DND-41 (cell line): ENCODE results near the gene MARCHF10.

Source experiments
- ATAC-seq: fragments of 200-7000 bp; cut with Tn5 transposase; 3 replicates; pipeline ENCODE4 v1.9.1; 2021; ENCODE audit warnings: low read depth; ENCODE audit not compliant: insufficient read depth
- DNase-seq: peaks from one replicate; pipeline ENCODE4 v3.0.0-alpha.2; 2020
- H2AFZ ChIP-seq: 2 replicates; pipeline ENCODE4 v1.6.0; 2012; ENCODE audit warnings: low read depth, low read length
- H3K27ac ChIP-seq: 2 replicates; pipeline ENCODE4 v1.5.1; 2012; ENCODE audit warnings: low read length, inconsistent platforms
- H3K27me3 ChIP-seq: fragments of 200-600 bp; sonication (generic); 2 replicates; pipeline ENCODE4 v1.6.0; 2012; ENCODE audit warnings: low read length, mild to moderate bottlenecking, inconsistent platforms; ENCODE audit not compliant: insufficient read depth, poor library complexity
- H3K36me3 ChIP-seq: 2 replicates; pipeline ENCODE4 v1.5.1; 2012; ENCODE audit warnings: low read length, inconsistent platforms; ENCODE audit not compliant: insufficient read depth
- H3K4me1 ChIP-seq: 2 replicates; pipeline ENCODE4 v1.5.1; 2012; ENCODE audit warnings: mild to moderate bottlenecking, low read length; ENCODE audit not compliant: insufficient read depth
- H3K4me2 ChIP-seq: 2 replicates; pipeline ENCODE4 v1.6.0; 2012; ENCODE audit warnings: mild to moderate bottlenecking, moderate library complexity, low read length, inconsistent platforms; ENCODE audit not compliant: insufficient read depth
- H3K4me3 ChIP-seq, 2 experiments: fragments of 200-600 bp in 1 of 2; shearing (Covaris generic) in 1 of 2; 2 replicates each; pipeline ENCODE4 v1.5.1; 2012 to 2016; ENCODE audit warnings: inconsistent platforms in 2 of 2, low read length in 2 of 2, mild to moderate bottlenecking in 2 of 2, low read depth in 1 of 2, moderate library complexity in 1 of 2
- H3K79me2 ChIP-seq: 2 replicates; pipeline ENCODE4 v1.6.0; 2012; ENCODE audit warnings: low read length, inconsistent platforms; ENCODE audit not compliant: insufficient read depth
- H3K9ac ChIP-seq: 2 replicates; pipeline ENCODE4 v1.6.0; 2012; ENCODE audit warnings: low read depth, mild to moderate bottlenecking, inconsistent platforms, low read length, moderate library complexity
- H3K9me3 ChIP-seq: 2 replicates; pipeline ENCODE4 v1.5.1; 2012; ENCODE audit warnings: low read length, moderate library complexity, mild to moderate bottlenecking, inconsistent platforms; ENCODE audit not compliant: insufficient read depth, severe bottlenecking
- H4K20me1 ChIP-seq: 2 replicates; pipeline ENCODE4 v1.6.0; 2012; ENCODE audit warnings: low read length; ENCODE audit not compliant: insufficient read depth
- EZH2 ChIP-seq: IDR thresholded peaks from 3 replicates; pipeline ENCODE4 v1.6.1; 2012; ENCODE audit warnings: borderline replicate concordance, low read depth, mild to moderate bottlenecking, moderate library complexity, low read length, inconsistent platforms; ENCODE audit not compliant: severe bottlenecking
- TF ChIP-seq, protein P1 (sequence below): IDR thresholded peaks from 2 replicates; pipeline ENCODE4 v1.5.1; 2012; ENCODE audit warnings: borderline replicate concordance, low read length, moderate library complexity, mild to moderate bottlenecking; ENCODE audit not compliant: poor library complexity, severe bottlenecking; ENCODE audit errors: extremely low read depth

MARCHF10 gene

DNA sequence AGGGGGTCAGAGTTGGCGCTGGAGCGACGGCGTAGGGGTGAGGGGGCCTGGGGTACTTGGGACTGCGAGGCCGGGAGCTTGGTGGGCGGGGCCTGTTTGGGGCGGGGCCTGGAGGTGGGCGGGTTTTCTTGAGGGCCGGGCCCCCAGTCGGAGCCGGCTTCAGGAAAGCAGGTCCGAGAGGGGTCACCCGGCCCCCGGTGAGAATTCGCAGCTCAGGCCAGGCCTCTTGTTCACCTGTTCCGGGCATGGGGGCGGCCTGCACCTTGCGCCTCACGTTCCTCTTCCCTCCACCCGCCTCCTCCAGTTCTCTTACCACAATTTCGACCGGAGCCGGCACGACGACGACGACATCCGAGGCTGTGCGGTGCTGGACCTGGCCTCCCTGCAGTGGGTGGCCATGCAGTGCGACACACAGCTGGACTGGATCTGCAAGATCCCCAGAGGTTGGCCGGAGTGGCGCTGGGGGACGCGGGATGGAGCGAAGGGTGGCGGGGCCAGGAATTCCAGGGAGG, 128.2 kb downstream of the MARCHF10 start:
- Histone ChIP-seq H3K9me3 (no peaks in the 10 kb centered on the region), H3K4me2 (no peak overlapping the region), H4K20me1 (no peaks in the 10 kb centered on the region), H3K9ac (no peak overlapping the region), H3K27me3 (no peaks in the 10 kb centered on the region), H3K4me1 (no peaks in the 10 kb centered on the region), H3K36me3 (peaks cover 10% of the 10 kb centered on the region; the same call in 1 of the 2 replicates), H3K79me2 (no peaks in the 10 kb centered on the region), H3K27ac (no peak overlapping the region), H2AFZ (no peak overlapping the region), H3K4me3 (no peak overlapping the region)
- TF ChIP-seq EZH2 = no peak
- TF ChIP-seq, protein P1, sequence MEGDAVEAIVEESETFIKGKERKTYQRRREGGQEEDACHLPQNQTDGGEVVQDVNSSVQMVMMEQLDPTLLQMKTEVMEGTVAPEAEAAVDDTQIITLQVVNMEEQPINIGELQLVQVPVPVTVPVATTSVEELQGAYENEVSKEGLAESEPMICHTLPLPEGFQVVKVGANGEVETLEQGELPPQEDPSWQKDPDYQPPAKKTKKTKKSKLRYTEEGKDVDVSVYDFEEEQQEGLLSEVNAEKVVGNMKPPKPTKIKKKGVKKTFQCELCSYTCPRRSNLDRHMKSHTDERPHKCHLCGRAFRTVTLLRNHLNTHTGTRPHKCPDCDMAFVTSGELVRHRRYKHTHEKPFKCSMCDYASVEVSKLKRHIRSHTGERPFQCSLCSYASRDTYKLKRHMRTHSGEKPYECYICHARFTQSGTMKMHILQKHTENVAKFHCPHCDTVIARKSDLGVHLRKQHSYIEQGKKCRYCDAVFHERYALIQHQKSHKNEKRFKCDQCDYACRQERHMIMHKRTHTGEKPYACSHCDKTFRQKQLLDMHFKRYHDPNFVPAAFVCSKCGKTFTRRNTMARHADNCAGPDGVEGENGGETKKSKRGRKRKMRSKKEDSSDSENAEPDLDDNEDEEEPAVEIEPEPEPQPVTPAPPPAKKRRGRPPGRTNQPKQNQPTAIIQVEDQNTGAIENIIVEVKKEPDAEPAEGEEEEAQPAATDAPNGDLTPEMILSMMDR = no peak
- ATAC-seq (no peak), DNase-seq (no peak)

DNA sequence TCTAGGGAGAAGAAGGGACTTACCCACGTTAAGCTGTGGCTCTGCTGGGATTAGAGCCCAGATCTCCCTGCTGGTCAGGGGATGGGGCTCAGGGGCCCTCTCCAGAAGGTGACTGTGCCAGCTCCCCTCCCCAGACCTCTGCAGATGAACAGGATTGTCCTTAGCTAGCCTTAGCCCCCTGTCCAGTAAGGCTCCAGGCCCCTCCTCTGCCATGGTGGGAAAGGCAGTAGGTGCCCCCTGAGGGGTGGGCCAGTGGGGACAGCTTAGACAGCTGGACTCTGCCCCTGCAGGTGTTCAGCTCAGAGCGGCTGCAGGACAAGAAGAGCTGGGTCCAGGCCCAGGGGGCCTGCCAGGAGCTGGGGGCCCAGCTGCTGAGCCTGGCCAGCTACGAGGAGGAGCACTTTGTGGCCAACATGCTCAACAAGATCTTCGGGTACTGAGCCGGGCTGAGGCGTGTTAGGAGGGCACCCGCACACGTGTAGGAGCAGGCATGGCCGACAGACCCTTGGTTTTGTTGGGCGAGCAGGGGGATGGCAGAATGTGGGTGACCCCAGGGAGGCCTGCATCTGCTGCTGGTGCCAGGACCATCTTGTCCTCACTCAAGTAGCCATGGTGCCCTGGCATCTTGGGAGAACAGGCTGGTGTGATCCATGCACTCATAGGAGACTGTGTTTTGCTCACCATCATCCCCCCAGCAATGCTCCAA, 129.7 kb downstream of the MARCHF10 start:
- Histone ChIP-seq H3K9ac (no peak overlapping the region), H3K9me3 (no peaks in the 10 kb centered on the region), H3K4me2 (no peak overlapping the region)

DNA sequence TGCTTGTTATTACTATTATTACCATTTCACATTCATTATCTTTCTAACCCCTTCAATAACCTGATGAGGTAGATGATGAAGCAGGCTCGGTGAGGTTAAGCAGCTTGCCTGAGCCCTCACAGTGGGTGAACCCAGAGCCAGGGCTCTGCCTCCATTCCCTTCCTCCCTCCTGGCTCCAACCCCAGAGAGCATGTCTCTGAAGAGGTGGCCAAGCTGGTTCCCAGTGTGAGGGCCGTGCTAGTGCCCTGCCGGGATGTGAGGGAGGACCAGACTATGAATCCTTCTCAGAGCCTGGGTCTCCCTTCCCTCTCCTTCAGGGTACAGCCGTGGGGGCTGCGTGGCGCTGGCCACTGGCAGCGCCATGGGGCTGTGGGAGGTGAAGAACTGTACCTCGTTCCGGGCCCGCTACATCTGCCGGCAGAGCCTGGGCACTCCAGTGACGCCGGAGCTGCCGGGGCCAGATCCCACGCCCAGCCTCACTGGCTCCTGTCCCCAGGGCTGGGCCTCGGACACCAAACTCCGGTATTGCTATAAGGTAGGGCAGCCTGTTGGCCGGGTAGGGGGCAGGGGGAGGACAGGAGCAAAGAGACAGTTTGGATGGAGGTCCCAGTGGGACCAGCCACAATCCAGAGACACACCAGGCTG, 131.0 kb downstream of the MARCHF10 start:
- Histone ChIP-seq H3K36me3 (peaks cover 12% of the 10 kb centered on the region; the same call in 1 of the 2 replicates), H3K27ac (no peak overlapping the region), H3K4me3 (no peak overlapping the region), H3K27me3 (no peaks in the 10 kb centered on the region), H3K9me3 (no peaks in the 10 kb centered on the region), H3K9ac (no peak overlapping the region), H4K20me1 (no peaks in the 10 kb centered on the region), H2AFZ (no peak overlapping the region), H3K4me2 (no peak overlapping the region), H3K79me2 (no peaks in the 10 kb centered on the region), H3K4me1 (no peaks in the 10 kb centered on the region)
- ATAC-seq (no peak), DNase-seq (no peak)
- no peak for TF ChIP-seq EZH2
- TF ChIP-seq, protein P1 = no peak

More for the DNA sequence above, 129.7 kb downstream of the MARCHF10 start:
- Histone ChIP-seq H3K27ac (no peak overlapping the region), H2AFZ (no peak overlapping the region), H3K4me3 (no peak overlapping the region), H4K20me1 (no peaks in the 10 kb centered on the region), H3K27me3 (no peaks in the 10 kb centered on the region), H3K79me2 (no peaks in the 10 kb centered on the region), H3K4me1 (no peaks in the 10 kb centered on the region), H3K36me3 (peaks cover 13% of the 10 kb centered on the region; the same call in 1 of the 2 replicates)
- TF ChIP-seq, protein P1 = no peak
- TF ChIP-seq EZH2 = no peak
- ATAC-seq = no peak
- no peak for DNase-seq
